ENCODE measurements around the gene SLC13A5.
"Not testable (repeated sequence)": the region's sequence is repeated elsewhere in the genome, so short reads cannot be mapped to it uniquely, and the experiment has no call there.

SLC13A5 gene

DNA sequence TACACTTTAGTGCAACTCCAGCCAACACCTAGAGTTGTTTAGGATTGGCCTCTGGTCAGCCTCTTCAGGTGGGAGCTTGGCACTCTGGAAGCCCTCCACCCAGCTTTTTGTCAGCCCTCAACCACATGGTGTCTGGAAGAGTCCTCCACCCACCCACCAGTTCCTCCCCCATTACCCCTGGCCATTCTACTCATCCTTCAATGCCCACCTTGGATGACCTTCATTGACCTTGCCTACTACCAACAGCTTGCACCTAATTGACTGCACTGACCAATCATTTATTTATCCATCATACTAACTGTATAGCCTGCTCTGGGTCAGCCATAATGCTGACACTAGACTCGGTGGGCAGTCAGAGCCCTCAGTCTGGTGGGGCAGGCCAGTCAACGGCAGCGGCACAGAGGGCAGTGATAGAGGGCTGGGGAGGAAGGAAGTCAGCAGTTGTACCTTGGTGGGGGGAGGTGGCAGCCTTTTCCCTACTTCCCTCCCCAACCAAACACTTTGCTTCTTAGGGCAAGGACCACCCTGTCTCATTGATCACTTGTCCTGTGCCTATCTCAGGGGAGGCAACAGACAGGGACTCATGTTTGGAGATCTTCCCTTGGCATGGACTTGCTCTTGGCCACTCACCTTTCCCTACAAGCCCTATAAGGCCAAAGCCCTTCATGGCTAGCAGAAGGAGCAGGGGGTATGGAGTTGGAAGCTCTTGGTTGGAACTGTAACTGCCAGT lies 29.3 kb downstream of the SLC13A5 start:
- no peak for DNase-seq

DNA sequence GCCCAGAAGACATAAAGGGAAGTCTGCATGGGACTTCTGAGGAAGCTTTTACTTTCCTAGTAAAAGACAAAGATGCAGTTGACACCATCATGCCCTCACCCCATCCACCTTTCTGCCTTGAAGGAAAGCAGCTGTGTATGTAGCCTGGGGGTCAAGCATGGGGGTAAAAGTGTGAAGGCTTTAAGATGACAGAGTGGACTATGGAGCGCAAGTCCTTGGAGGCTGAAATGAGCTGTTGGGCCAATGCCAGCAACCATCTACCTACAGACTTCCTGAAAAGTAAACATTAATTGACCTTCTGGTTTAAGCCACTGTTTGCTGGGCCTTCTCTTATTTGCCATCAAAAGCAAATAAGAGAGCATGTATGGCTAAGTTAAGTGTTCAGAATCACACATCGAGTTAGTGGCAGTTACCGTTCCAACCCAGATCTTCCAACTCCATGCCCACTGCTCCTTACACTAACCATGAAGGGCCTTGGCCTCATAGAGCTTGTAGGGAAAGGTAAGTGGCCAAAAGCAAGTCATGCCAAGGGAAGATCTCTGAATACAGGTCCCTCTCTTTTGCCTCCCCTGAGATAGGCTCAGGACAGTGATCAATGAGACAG lies 30.0 kb downstream of the SLC13A5 start:
- no peak for DNase-seq

- DNase-seq: no peak
These were observed 30.8 kb downstream of the SLC13A5 start for GRCh38 chr17:6682339-6682738.

GRCh38 chr17:6681671-6682070 lies 31.5 kb downstream of the SLC13A5 start:
- no peak for DNase-seq

DNA sequence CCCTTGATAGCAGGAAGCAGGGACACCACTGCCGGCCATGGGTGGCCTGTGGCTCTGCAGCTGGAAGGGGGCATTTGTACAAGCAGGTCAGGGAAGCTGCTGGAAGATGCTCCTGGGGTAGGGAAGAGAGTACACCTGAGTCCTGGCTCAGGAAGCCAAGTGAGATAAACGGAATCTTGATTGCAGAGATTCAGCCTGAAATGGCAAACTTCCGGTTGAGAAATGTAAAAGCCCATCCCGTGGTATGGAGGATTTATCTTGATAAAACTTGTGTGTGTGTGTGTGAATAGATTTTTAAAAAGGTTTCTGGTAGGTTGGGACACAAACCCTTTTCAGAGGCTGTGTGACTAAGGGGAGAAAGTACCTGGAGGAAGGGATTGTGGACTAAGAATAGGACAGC lies 32.0 kb downstream of the SLC13A5 start:
- no peak for DNase-seq

GRCh38 chr17:6679241-6679640 lies 33.9 kb downstream of the SLC13A5 start:
- no peak for DNase-seq

DNA sequence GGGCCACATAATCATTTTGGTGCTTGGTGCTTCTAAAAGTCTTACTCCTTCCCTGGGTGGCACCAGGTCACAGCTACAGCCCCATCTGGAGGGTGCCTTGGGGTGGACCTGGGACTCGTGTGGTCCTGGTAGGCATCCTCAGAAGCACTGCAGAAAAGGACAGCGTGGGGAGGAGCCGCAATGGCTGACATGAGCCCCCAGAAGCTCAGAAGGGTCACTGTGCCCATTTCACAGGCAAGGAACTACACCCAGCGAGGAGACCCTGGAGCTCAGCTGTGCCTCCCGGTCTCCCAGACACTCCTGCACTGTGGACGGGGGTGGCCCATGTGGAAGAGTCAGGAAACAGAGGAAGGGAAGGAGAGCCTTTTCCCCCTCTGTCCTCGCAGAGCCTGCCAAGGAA lies 35.2 kb downstream of the SLC13A5 start:
- DNase-seq: no peak

GRCh38 chr17:6677158-6677831 lies 35.9 kb downstream of the SLC13A5 start:
- peak; percentile 65 for DNase-seq

- no peak for DNase-seq
These were observed 36.4 kb downstream of the SLC13A5 start for GRCh38 chr17:6676802-6677157.

- no peak for DNase-seq
These were observed 37.9 kb downstream of the SLC13A5 start for GRCh38 chr17:6675201-6675825.

GRCh38 chr17:6674586-6674985 lies 38.6 kb downstream of the SLC13A5 start:
- no peak for DNase-seq

DNA sequence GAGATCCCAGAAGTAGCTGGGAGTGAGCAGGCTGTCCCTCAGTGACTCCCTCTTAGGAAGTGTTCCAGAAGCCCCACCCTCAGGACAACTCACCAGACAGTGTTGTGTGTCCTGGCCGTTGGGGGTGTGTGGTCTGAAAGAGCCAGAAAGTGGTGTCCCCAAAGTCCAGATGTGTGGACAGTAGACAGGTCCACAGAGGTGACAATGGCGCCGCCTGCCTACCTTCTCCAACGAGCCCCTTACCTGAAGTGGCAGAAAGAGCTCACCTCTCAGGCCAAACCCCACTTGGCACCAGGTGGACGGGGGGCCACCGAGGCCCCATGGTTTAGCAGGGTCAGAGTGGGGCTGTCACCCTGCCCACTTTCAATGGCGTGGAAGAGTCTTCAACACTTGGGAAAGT lies 41.7 kb downstream of the SLC13A5 start:
- DNase-seq: no peak

- no peak for DNase-seq
These were observed 42.2 kb downstream of the SLC13A5 start for GRCh38 chr17:6670999-6671398.

DNA sequence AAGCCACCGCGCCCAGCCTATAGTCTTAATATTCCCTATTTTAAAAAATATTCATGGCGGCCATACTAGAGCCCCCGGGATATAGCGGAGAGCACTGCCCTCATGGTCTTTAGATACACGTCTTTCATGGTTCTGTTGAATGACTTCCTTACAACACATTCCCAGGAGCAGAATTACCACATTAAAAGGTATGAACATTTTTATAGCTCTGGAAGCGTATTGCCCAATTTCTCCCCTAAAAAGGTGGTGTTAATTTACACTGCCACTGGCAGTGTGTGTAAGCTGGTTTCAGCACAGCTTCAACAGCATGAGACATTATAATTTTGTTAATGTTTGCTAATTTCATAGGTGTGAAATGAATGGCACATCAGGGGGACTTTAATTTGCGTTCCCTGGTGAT lies 42.6 kb downstream of the SLC13A5 start:
- DNase-seq: no peak

DNA sequence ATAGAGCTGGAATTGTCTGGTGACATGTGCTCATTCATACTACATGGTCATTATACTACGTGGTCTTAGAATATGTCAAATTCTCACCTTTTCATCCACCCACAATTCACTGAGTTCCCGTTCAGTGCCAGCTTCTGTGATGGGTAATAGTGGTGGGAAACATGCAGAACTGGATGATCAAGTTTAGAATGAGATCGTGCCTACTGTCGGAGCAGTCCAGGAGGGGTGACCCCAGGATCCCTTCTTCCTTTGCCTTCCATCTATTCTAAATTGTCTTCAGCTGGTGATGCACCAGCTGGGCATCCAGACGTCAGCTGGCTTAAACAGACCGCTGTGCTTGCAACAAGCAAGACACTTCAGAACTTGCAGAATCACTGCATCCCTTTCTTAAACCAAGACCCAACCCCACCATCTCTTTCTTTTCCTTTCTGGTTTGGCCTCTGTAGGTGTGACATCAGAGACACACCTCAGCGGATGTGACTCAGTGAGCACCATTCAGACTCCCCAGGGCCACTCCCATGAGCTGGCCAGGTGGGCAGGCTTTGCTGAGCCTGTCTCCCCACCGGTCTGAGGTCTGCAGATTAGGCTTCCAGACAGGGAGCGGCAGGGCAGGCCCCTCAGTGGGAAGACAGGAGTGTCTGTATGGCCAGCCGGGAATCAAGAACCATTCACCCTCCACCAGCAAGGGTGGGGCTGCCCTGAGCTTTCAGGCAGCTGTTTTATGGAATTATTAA lies 43.5 kb downstream of the SLC13A5 start:
- DNase-seq: no peak

DNA sequence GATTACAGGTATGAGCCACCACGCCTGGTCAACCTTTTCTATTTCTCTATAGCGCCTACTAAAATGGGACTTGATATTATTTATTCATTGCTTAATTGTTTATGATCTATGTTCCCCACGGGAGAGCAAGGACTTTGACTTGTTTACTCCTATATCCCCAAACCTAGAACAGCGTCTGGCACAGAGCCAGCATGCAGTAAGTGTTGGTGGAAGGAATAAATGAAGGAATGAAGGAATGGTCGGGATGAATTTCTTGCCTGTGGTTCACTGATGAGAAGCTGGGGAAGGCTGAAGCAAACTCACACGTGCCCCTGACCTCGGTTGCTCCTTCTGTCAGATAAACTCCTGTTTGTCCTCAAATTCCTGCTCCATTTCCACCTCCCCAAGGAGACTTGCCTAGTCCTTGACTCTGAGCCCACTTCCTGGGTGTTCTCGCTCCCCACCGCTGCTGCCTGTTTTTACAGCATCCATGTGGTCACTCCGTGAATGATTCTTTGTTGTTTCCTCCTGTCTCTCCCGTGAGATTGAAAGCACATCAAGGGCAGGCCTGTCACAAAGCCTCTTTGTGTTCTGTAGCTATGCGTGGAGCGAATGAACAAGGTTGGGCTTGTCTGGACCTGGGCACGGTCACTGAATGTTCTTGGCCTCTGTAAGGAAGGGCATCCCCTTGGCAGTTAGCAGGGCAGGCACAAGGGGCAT lies 44.3 kb downstream of the SLC13A5 start:
- DNase-seq: no peak

GRCh38 chr17:6668219-6668618 lies 45.0 kb downstream of the SLC13A5 start:
- DNase-seq: no peak

- DNase-seq: no peak
These were observed 45.7 kb downstream of the SLC13A5 start for GRCh38 chr17:6667516-6667915.

- no peak for DNase-seq
These were observed 46.6 kb downstream of the SLC13A5 start for GRCh38 chr17:6666557-6666956.

- peak; percentile 77 for DNase-seq
These were observed 47.1 kb downstream of the SLC13A5 start for GRCh38 chr17:6666077-6666521.

DNA sequence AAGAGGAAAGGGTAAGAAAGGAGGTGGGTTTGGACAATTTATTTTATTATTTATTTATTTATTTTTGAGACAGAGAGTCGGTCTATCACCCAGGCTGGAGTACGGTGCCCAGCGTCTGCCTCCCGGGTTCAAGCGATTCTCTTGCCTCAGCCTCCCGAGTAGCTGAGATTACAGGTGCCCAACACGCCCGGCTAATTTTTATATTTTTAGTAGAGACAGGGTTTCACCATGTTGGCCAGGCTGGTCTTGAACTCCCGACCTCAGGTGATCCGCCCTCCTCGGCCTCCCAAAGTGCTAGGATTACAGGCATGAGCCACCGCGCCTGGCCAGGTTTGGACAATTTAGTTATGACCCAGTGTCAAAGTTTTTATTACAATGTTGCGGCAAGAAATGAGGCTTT lies 50.0 kb downstream of the SLC13A5 start:
- DNase-seq: not testable (repeated sequence)

GRCh38 chr17:6661464-6661848 lies 51.7 kb downstream of the SLC13A5 start:
- DNase-seq: no peak

Measured in fibroblast of skin of back (primary cell).